H9 (cell line): Measurements from ENCODE around the gene LPCAT1. TPM values are rescaled to one million over a fixed set of nuclear protein-coding genes. Genes with fewer than 3 reads are reported as not detected.

Experiments used
- DNase-seq: peaks from one replicate; pipeline ENCODE4 v3.0.0-alpha.2; 2017
- H2AFZ ChIP-seq: one replicate; pipeline ENCODE4 v1.6.1; 2013; ENCODE audit warnings: mild to moderate bottlenecking, low read length, control low read depth, moderate library complexity
- H2AK5ac ChIP-seq: 2 replicates; pipeline ENCODE4 v1.6.1; 2013; ENCODE audit warnings: low read length, control low read depth, mixed read lengths; ENCODE audit not compliant: insufficient read length
- H2BK120ac ChIP-seq: one replicate; pipeline ENCODE4 v1.6.1; 2013; ENCODE audit warnings: low read depth, mild to moderate bottlenecking, low read length, control low read depth, inconsistent platforms; ENCODE audit not compliant: poor library complexity, severe bottlenecking
- H2BK12ac ChIP-seq: 2 replicates; pipeline ENCODE4 v1.6.1; 2013; ENCODE audit warnings: low read length, control low read depth, mixed read lengths, low read depth; ENCODE audit not compliant: insufficient read length
- H2BK15ac ChIP-seq: 2 replicates; pipeline ENCODE4 v1.6.1; 2013; ENCODE audit warnings: low read depth, low read length, control low read depth
- H2BK20ac ChIP-seq: one replicate; pipeline ENCODE4 v1.6.1; 2013; ENCODE audit warnings: low read depth, mild to moderate bottlenecking, low read length, control low read depth, inconsistent platforms; ENCODE audit not compliant: poor library complexity, severe bottlenecking
- H2BK5ac ChIP-seq: 2 replicates; pipeline ENCODE4 v1.6.1; 2013; ENCODE audit warnings: low read length, control low read depth, mixed read lengths; ENCODE audit not compliant: insufficient read length
- H3K14ac ChIP-seq: 2 replicates; pipeline ENCODE4 v1.6.1; 2013; ENCODE audit warnings: low read length, control low read depth; ENCODE audit not compliant: insufficient read depth
- H3K18ac ChIP-seq: 2 replicates; pipeline ENCODE4 v1.6.1; 2013; ENCODE audit warnings: low read depth, mild to moderate bottlenecking, mixed read lengths, low read length, control low read depth; ENCODE audit not compliant: insufficient read length
- H3K23ac ChIP-seq: 2 replicates; pipeline ENCODE4 v1.6.1; 2013; ENCODE audit warnings: low read length, control low read depth, mixed read lengths, low read depth; ENCODE audit not compliant: insufficient read length
- H3K23me2 ChIP-seq: 2 replicates; pipeline ENCODE4 v1.6.1; 2013; ENCODE audit warnings: low read depth, mild to moderate bottlenecking, mixed read lengths, low read length, control low read depth; ENCODE audit not compliant: insufficient read length, poor library complexity, severe bottlenecking
- H3K27ac ChIP-seq: 2 replicates; pipeline ENCODE4 v1.5.1; 2013; ENCODE audit warnings: low read length, control low read depth, mixed read lengths, low read depth; ENCODE audit not compliant: insufficient read length
- H3K27me3 ChIP-seq: 2 replicates; pipeline ENCODE4 v1.6.1; 2013; ENCODE audit warnings: low read length, control low read depth, inconsistent platforms; ENCODE audit not compliant: insufficient read depth
- H3K4ac ChIP-seq: 2 replicates; pipeline ENCODE4 v1.6.1; 2013; ENCODE audit warnings: low read depth, mild to moderate bottlenecking, control low read depth, inconsistent platforms, low read length, moderate library complexity
- H3K4me1 ChIP-seq: 2 replicates; pipeline ENCODE4 v1.6.1; 2013; ENCODE audit warnings: low read length, control low read depth, inconsistent platforms; ENCODE audit not compliant: insufficient read depth
- H3K4me2 ChIP-seq: 2 replicates; pipeline ENCODE4 v1.6.1; 2013; ENCODE audit warnings: low read length, control low read depth, mixed read lengths; ENCODE audit not compliant: insufficient read length, insufficient read depth
- H3K56ac ChIP-seq: 2 replicates; pipeline ENCODE4 v1.6.1; 2013; ENCODE audit warnings: low read depth, mild to moderate bottlenecking, mixed read lengths, low read length, control low read depth; ENCODE audit not compliant: insufficient read length
- H3K79me1 ChIP-seq: 2 replicates; pipeline ENCODE4 v1.6.1; 2013; ENCODE audit warnings: low read depth, mild to moderate bottlenecking, moderate library complexity, low read length, control low read depth, inconsistent platforms; ENCODE audit not compliant: insufficient read depth, poor library complexity, severe bottlenecking
- H3K79me2 ChIP-seq: 2 replicates; pipeline ENCODE4 v1.6.1; 2013; ENCODE audit warnings: low read length, control low read depth, inconsistent platforms; ENCODE audit not compliant: insufficient read depth
- H3K9ac ChIP-seq: 2 replicates; pipeline ENCODE4 v1.6.1; 2013; ENCODE audit warnings: low read length, control low read depth, mixed read lengths; ENCODE audit not compliant: insufficient read length; ENCODE audit errors: extremely low read depth
- H3K9me3 ChIP-seq: one replicate; pipeline ENCODE4 v1.6.1; 2013; ENCODE audit warnings: low read depth, low read length, inconsistent platforms; ENCODE audit not compliant: control insufficient read depth
- H3T11ph ChIP-seq: one replicate; pipeline ENCODE4 v1.6.1; 2013; ENCODE audit warnings: mild to moderate bottlenecking, low read length, control low read depth, inconsistent platforms
- H4K20me1 ChIP-seq: one replicate; pipeline ENCODE4 v1.6.1; 2013; ENCODE audit not compliant: control insufficient read depth, insufficient read length, insufficient read depth
- H4K5ac ChIP-seq: 2 replicates; pipeline ENCODE4 v1.6.1; 2013; ENCODE audit warnings: low read depth, mild to moderate bottlenecking, mixed read lengths, low read length, control low read depth; ENCODE audit not compliant: insufficient read length
- H4K8ac ChIP-seq: replicated peaks from 2 replicates; pipeline ENCODE4 v1.6.1; 2013; ENCODE audit warnings: low read length, control low read depth, mixed read lengths, low read depth; ENCODE audit not compliant: insufficient read length
- H4K91ac ChIP-seq: 2 replicates; pipeline ENCODE4 v1.6.1; 2013; ENCODE audit warnings: low read depth, mild to moderate bottlenecking, moderate library complexity, mixed read lengths, low read length, control low read depth; ENCODE audit not compliant: insufficient read length
- H3K27ac Mint-ChIP-seq, 3 experiments: 2 replicates in 2 of 3; 3 replicates in 1 of 3; pipeline ENCODE4 v1.8.0; 2020 to 2021; ENCODE audit warnings: mixed read lengths in 3 of 3, mild to moderate bottlenecking in 1 of 3, moderate library complexity in 1 of 3
- H3K27me3 Mint-ChIP-seq: 2 replicates; pipeline ENCODE4 v1.8.0; 2021; ENCODE audit warnings: low read depth, mild to moderate bottlenecking, moderate library complexity, mixed read lengths
- H3K36me3 Mint-ChIP-seq, 3 experiments: 2 replicates in 2 of 3; 3 replicates in 1 of 3; pipeline ENCODE4 v1.8.0; 2020 to 2021; ENCODE audit warnings: low read depth in 3 of 3, mixed read lengths in 3 of 3; ENCODE audit not compliant: insufficient read depth in 1 of 3
- H3K4me1 Mint-ChIP-seq, 2 experiments: 2 replicates each; pipeline ENCODE4 v1.8.0; 2020; ENCODE audit warnings: mixed read lengths in 2 of 2
- H3K4me3 Mint-ChIP-seq, 2 experiments: 2 replicates in 1 of 2; 3 replicates in 1 of 2; pipeline ENCODE4 v1.8.0; 2020 to 2021; ENCODE audit warnings: mild to moderate bottlenecking in 2 of 2, mixed read lengths in 2 of 2, moderate library complexity in 1 of 2
- H3K9me3 Mint-ChIP-seq, 2 experiments: 2 replicates in 1 of 2; 3 replicates in 1 of 2; pipeline ENCODE4 v1.8.0; 2020; ENCODE audit warnings: mild to moderate bottlenecking in 2 of 2, mixed read lengths in 2 of 2, moderate library complexity in 1 of 2
- CTCF ChIP-seq: fragments of 200-600 bp; sonication (generic); conservative IDR thresholded peaks from 3 replicates; pipeline ENCODE4 v1.8.0; 2021; ENCODE audit warnings: antibody characterized with exemption, mild to moderate bottlenecking
- WGBS: extraction: QIAGEN DNeasy Blood & Tissue Kit; methylation state at CpG from one replicate; pipeline ENCODE4 v1.1.7; 2013; ENCODE audit warnings: missing lambda C conversion rate, low lambda C conversion rate, mixed read lengths; ENCODE audit not compliant: insufficient read length; ENCODE audit errors: extremely low coverage; 5-methylcytosine and 5-hydroxymethylcytosine counted together
- total RNA-seq: library from RNA; stranded (reverse); gene quantifications from 2 replicates; pipeline ENCODE4 v1.2.1, GENCODE V29; 2021

Gene LPCAT1
- total RNA-seq, 1 experiment from 2014 or later = 231 TPM

GRCh38 chr5:1507961-1508658 is 15.7 kb downstream of the LPCAT1 start:
- Histone ChIP-seq H3K9me3 (no peaks in the 10 kb centered on the region), H4K91ac (no peak overlapping the region), H2BK15ac (no peak overlapping the region), H3K27ac (no peak overlapping the region), H3K79me1 (peaks cover 10% of the 10 kb centered on the region), H3K4me1 (peaks cover 12% of the 10 kb centered on the region), H2AK5ac (no peak overlapping the region), H3K23ac (no peak overlapping the region), H3K23me2 (no peaks in the 10 kb centered on the region), H2BK12ac (no peak overlapping the region), H2BK5ac (no peak overlapping the region), H4K5ac (no peak overlapping the region), H3K27me3 (no peaks in the 10 kb centered on the region), H2BK20ac (no peak overlapping the region), H4K20me1 (peaks cover 6% of the 10 kb centered on the region), H3K4ac (no peak overlapping the region), H3K79me2 (peaks cover 74% of the 10 kb centered on the region; the same call in 1 of the 2 replicates), H3K4me2 (no peak overlapping the region), H3K9ac (no peak overlapping the region), H3K56ac (no peak overlapping the region), H2AFZ (no peak overlapping the region), H4K8ac (no peak overlapping the region), H3K18ac (no peak overlapping the region), H2BK120ac (no peak overlapping the region), H3T11ph (no peak overlapping the region), H3K14ac (no peak overlapping the region)
- WGBS = no CpG with 5 or more reads among the region's 23 CpGs
- Mint-ChIP-seq H3K27me3 (no peaks in the 10 kb centered on the region), H3K27ac (peak overlapping the region in 2 of 3 experiments; percentile 61 to 95; a peak in 4 of 7 replicates), H3K4me3 (0 out of 5 replicates have a peak overlapping the region, but pooled peaks of 1 of the 2 experiments have one; percentile 15), H3K9me3 (no peaks in the 10 kb centered on the region; a peak in 1 of 5 replicates), H3K36me3 (peaks cover 27 to 57% (median 49%) of the 10 kb centered on the region in 3 experiments), H3K4me1 (peaks cover 66 to 68% of the 10 kb centered on the region in 2 experiments)
- no peak for TF ChIP-seq CTCF
- DNase-seq = no peak
